SIG-M5 (cell line): ENCODE measurements around the gene FAM237A.

Experiments used
- DNase-seq: peaks from one replicate; lab custom pipeline; 2025; lab: John Stamatoyannopoulos, UW

Gene FAM237A

GRCh38 chr2:206688990-206689389, 46.7 kb downstream of the FAM237A start:
- no peak for DNase-seq

GRCh38 chr2:206692971-206693370, 50.7 kb downstream of the FAM237A start:
- DNase-seq = no peak

- DNase-seq = no peak
These were observed 51.3 kb downstream of the FAM237A start for GRCh38 chr2:206693399-206694137.

DNA sequence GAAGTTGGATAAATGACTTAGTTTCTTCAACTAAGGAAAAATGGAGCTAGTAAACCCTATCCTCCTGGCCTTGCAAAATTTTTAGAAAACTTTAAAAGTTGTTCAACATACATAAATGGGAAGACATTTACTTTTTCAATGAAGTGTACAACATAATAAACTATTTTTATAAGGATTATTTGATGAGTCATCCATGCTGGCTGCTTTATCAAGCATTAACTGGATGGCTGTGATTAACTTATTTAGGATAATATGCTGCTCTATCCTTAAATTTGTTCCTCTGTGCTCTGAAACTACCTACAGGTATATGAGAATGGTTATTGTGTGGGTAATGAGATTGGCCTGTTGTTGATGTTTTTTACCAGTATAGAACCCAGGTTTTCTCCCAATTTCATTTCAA, 54.6 kb downstream of the FAM237A start:
- DNase-seq = no peak

DNA sequence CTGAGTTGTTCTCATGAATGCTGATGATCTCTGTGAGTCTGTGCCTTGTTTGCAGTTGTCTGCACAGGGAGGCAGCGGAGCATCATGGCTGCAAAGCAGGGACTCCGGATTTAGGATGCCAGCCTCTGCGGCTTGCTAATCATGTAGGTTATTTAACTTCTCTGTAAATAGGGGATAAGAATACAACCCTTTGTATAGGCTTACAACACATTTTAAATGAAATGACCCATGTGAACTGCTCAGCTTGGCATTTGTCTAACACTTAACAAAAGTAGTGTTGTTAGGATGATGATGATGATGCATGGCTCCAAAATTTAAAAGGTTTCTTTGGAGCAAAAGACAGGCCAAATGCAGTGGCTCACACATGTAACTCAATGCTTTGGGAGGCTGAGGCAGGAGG, 56.5 kb downstream of the FAM237A start:
- DNase-seq = no peak
